ENCODE data around the gene PDE4DIP.
"Not testable (repeated sequence)": the region's sequence is repeated elsewhere in the genome, so short reads cannot be mapped to it uniquely, and the experiment has no call there.

The PDE4DIP gene

DNA sequence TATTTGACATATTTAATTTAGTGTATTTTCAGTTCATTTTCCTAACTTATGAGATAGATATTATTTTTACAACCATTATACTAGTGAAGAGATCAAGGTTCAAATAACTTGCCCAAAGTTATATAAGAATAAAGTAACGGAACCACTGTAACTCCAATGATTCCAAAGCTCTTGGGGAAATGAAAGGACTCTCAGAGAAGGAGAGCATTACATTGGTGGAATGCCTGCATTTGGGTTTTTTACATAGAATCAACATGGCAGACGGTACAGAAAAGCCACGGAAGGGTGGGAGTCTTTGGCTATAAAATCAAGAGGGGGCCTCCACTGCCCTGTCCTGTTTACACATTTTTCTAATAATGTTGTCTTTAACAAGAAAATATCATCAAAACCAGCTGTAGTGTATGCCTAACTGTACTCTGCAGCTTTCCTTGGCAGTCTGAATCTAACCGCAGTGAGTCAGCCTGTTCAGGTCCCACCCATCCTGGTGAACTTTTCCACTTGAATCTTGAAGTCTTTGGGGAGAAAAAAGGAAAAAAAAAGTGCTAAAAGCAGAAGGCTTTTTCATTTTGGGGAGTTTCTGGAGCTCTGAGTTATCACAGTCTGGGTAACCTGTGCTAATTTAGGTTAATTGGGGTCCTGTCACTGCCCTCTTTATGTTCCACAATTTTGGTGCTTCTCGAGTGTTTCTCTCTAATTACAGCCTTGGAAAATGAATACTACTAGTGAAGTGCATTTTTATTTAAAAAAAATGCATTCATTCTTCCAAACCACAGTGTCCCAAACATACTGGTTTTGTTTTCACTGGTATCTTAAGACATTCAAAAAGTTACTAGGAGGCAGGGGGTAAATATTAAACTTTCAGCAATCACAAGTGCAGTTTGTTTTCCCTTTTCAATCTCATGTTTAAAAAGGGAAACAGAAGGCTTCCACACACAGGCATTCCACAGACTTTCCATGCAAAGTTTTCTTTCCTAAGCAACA is 30.5 kb downstream of the PDE4DIP start:
- DNase-seq: not testable (repeated sequence)

DNA sequence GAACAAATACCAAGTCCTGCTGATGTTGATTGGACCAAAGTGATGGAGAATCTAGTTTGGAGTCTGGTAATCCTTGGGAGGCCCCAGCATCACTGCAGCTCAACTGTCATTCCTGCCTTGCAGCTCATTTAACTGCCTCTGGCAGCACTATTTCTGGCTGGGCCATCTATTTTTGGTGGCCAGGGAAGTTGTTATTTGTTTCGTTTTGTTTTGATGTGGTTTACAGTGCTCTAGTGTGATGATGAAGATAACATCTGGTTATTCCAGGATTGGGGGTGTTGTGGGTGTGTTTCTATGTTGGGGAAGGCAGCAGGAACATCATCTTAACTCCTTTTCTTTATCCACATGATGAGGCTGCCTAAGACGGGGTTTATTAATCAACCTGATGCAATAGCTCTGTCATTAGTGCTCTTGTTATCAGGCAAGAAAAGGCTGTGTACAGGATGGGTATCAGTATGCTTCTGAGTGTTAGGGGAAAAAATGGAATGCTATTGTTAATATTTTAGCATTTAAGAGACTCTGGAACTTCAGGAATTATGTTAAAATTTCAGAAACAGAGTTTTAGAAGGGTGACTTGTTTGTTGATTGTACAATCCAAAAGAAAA is 35.7 kb downstream of the PDE4DIP start:
- not testable (repeated sequence) for DNase-seq

DNA sequence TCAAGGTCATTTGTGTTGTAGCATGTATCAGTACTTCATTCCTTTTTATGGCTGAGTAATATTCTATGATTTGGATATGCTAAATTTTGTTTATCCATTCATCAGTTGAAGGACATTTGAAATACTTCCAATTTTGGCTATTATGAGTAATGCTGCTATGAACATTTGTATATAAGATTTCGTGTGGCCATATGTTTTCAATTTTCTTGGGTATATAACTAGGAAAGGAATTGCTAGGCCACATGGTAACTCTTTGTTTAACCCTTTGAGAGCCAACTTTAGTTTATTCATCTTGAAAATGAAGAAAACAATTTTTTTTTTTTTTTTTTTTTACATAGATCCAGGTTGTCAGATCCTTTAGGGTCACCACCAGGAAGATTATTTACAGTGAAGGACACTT is 37.0 kb downstream of the PDE4DIP start:
- DNase-seq: not testable (repeated sequence)

DNA sequence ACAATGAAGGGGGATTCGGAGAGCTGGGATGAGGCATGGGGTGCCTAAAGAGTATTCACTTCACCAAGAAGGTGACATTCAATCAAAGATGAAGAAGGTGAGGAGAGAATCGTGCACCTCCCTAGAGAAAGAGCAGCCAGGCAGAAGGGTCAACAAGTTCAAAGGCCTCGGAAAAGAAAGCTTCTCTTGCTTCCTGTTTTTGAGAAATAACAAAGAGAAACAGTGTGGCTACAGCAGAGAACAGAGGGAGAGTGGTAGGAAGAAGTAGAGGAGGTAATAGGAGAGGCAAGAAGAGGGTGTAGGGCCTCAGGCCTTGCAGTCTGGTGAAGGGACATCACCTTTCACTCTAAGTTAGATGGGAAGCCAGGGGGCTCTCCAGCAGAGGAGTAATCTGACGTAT is 41.0 kb downstream of the PDE4DIP start:
- not testable (repeated sequence) for DNase-seq

DNA sequence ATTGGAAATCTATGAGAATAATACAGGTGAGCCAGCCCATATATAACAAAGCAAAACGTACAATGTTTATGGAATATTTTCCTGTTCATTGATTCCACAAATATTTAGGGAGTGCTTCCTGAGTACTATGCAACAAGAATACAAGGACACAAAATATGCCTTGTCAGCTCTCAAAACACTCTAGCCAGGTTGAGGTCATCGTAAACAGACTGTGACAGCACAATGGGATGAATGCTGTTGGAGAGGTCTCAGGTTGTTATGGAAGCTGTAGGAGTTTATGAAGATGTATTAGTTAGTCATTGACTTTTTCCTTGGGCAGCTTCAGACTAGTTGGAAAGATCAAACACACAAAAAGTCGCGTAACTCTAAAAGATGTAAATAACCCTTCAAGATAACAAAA is 42.1 kb downstream of the PDE4DIP start:
- DNase-seq: not testable (repeated sequence)

DNA sequence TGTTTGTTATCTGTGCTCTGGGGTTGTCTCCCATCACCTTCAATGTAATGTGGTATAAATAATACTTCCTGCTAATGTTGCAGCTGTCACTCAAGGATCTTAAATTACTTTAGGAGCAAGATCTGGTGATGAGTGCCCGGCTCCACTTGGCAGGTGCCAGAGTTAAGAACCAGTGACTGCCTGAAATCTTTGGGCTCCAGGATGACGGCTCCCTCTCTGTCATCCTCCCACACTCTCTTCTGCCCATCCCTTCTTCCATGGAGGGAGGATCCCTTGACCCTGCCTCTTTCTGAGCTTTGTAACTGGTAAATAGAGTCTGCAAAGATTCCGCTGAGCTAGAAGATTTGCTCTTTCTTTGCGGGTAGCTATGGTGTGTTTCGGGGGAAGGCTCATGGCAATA is 44.4 kb downstream of the PDE4DIP start:
- not testable (repeated sequence) for DNase-seq

DNA sequence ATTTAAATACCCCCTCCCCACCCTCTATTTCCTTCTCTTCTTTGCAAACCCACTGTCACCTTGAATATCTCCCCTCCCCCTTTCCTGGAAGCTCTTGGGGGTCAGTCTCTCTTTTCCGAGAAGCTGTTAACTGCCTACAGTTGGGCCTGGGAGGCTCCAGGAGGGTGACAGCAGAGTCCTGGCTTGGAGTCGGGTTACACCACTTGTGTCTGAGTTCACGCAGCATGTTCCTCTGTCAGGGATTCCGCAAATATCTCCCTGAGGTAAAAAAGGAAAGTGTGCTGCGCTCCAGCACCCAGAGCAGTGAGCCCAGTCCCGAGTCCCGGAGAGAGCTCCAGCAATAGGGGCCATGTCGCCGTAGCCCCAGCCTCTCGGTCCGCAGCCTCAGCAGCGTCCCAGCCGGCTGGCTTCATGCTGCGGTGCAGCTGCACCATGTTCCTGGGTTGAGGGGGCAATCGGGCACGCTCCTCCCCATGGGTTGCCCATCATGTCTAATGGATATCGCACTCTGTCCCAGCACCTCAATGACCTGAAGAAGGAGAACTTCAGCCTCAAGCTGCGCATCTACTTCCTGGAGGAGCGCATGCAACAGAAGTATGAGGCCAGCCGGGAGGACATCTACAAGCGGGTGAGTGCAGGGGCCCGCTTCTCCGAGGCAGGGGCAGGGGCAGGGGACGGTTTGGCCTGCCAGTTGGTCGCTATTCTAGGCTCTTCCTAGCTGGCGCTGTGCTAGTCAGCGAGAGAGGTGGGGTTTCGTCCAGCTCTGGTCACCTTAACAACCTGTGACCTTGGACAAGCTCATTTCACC is 45.2 kb downstream of the PDE4DIP start:
- not testable (repeated sequence) for DNase-seq

DNA sequence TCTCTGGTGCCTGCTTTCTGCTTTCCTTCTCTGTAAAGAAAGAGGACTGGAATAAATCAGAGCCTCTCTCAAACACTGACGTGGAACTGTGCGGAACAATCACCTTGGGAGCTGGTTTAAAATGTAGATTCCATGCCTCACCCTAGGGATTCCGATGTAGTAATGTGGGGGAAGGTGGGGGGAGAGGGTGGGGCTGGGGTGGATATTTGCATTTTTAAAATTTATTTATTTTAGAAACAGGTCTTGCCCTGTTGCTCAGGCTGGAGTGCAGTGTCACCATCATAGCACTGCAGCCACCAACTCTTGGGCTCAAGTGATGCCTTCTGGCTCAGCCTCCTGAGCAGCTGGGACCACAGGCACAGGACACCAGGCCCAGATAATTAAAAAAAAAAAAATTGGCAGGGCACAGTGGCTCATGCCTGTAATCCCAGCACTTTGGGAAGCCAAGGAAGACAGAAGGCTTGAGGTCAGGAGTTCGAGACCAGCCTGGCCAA is 45.9 kb downstream of the PDE4DIP start:
- not testable (repeated sequence) for DNase-seq

DNA sequence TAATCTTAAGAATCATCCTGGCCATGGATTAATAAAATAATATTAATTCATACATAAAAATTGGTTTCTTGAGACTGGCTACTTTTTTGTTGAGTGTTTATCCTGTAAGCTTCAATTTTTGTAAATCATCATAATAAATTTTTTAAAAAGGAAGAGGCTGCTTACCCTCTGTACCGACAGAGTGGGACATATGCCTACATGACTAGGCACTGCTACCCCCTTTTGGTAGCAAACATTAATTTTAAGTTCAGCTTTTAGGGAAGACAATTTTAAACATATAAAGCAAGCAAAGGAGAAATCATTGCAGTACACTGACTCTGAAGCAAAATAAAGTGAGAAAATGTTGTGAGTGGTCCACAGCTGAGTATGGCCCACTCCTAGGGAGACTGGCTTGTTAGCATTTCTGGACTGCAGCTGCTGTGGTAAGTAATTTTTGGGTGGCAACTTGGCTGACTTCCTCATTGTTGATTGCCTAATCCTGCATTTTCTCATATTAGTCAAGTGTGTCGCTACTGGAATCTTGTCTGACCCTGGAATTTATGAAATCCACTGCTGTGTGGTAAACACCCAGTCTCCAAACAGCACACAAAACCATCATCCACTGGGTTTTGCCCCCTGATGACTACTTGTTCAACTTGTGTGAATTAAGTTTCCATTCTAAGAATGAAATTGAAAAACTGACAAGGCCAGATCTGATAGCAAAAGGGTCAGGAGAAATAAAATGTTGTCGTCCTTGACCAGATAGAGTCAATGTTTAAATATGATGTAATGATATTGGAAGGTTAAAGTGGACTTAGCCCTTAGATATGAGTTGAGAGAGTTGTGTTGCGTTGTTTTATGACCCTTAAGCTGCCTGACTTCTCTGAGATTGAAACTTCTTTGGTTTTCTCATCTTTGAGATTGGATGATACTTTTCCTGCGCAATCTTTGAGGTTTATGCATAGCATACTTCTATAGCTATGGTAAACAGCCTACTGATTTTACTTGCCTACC is 50.4 kb downstream of the PDE4DIP start:
- DNase-seq: not testable (repeated sequence)

DNA sequence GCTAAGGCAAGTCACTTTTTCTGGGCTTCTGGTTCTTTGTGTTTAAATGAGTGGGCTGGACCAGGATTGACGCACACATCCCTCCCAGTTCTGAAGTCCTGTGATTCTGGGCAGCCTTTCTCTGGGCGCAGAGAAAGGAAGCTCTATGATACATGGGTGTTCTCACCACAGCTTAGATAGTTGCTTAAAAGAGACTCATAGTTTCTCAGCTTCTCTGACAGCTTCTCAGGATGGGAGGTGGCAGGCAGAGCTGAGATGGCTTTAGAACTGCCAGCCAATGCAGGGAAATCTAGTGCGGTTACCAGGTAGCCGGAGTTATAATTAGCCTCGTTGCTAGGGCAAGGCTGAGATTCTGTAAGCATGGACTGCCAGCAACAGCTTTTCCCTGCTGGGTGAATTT is 55.8 kb downstream of the PDE4DIP start:
- DNase-seq: not testable (repeated sequence)

DNA sequence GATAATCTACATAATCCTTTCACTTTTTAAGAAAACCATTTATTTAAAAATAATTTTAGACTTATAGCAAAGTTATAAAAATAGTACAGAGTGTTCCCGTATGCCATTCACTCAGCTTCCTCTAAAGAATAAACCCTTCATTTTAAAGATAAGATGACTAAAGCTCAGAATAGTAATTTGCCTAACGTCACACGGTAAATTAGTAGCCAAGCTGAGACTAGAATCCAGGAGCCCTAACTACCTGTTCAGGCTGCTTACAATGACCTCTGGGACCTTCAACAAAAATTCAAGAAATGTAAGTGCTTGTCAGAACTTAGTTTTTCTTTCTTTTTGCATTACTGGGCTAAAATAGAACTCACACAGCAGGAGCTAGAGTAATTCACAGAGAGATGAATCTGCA is 56.5 kb downstream of the PDE4DIP start:
- DNase-seq: not testable (repeated sequence)

DNA sequence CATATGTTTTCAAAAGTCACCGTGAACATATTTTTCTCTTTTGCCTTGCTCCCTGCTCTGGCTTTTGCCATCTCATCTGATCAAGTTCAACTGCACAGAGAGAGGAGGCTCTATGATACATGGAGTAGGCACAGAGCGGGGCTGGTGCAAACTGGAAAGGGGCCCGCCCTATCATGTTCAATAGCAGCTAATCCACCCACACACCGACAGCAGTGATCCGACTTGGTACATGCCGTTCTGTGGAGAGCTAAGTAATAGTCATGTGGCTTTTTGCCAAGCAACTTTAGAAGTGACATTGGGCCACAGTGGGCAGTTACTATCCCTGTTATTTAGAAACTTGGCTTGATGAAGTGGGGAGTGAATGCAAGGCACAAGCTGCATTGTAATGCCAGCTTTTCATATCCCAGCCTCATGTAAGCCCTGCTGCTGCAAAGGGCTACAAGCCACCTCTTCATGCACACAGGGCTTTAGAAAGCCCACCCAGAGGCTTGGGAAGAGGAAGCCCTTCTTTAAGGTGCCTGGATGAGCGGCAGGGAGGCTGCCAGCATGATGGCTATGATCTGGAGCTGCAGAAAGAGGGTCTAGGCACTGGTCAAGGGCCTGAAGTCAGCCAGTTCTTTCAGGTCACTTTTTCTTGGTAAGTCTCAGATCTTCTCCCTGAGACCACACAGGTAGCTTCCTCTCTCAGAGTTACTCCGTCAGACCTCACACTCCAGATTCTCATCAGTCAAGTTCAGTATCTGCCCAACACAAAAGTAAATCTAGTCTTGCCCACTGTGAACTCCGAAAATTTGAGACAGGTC is 57.1 kb downstream of the PDE4DIP start:
- DNase-seq: not testable (repeated sequence)

DNA sequence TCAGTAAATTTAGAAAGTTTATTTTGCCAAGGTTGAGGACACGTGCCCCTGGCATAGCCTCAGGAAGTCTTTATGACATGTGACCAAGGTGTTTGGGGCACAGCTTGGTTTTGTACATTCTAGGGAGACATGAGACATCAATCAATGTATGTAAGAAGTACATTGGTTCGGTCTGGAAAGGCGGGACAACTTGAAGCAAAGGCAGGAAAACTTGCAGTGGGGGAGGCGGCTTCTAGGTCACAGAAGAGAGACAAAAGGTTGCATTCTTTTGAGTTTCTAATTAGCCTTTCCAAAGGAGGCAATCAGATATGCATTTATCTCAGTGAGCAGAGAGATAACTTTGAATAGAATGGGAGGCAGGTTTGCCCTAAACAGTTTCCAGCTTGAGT is 57.7 kb downstream of the PDE4DIP start:
- DNase-seq: not testable (repeated sequence)

DNA sequence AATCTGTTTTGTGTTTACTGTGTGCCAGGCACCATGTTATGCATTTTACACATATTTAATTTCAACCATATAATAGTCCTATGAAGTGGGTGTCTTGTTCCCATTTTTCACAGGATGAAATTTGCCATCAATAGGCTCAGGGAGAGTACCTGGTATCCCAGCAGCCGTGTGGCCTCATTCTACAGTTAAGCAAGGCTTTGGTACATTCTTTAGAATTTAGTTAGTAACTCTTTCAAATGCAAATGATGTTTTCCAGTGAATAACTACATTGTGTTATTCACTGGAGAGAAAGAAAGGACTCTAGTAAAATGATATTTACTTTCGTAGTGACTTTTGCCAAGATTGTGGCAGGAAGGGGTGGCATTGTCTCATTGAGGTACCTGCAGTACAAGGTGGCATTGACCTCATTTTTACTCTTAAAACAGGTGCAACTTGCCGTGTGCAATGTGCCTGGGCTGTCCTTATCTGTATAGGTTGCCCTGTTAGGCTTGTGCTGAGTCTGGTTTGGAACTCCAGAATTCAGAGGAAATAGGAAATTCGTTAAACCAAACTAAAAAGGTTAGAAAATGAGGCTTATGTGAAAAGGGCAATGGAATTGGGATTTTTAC is 65.1 kb downstream of the PDE4DIP start:
- DNase-seq: not testable (repeated sequence)

DNA sequence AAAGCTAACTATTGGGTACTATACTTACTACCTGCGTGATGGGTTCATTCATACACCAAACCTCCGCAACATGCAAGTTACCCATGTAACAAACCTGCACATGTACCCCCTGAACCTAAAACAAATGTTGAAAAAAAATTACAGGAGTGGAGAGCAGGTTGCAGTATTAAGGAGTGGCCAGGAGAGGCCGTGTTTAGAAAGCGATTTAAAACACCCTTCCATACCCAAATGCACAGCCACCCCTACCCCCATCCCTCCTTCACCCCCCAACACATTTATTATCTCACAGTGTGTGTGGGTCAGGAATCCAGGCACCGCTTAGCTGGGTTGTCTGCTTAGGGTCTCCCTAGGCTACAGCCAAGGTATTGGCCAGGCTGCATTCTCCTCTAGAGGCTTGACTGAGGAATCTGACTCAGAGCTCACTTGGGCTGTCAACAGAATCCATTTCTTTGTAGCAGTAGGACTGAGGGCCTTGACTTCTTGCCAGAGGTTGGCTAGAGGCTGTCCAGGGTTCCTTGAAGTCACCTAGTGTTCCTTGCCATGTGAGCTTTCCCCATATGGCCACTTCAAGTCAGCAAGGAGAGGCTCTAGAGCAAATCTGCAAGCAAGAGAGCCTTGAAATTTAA is 67.2 kb downstream of the PDE4DIP start:
- DNase-seq: not testable (repeated sequence)

DNA sequence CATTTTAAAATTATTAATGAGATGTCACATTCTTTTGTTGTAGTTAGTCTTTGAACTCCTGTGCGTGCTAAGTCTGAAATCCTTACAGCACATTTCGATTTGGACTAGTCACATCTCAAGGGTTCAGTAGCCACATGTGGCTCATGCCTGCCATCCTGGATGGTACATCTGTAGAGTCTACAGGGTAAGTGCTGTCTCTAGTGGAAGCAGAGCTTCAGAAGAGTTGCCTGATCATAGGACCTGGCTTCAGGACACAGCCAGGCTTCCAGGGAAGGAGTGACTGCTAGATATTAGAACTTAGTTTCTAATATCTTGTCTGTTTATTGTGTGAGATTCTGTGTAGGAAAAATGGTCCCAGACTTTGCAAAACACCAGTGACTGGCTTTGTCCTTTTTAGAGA is 72.0 kb downstream of the PDE4DIP start:
- not testable (repeated sequence) for DNase-seq

DNA sequence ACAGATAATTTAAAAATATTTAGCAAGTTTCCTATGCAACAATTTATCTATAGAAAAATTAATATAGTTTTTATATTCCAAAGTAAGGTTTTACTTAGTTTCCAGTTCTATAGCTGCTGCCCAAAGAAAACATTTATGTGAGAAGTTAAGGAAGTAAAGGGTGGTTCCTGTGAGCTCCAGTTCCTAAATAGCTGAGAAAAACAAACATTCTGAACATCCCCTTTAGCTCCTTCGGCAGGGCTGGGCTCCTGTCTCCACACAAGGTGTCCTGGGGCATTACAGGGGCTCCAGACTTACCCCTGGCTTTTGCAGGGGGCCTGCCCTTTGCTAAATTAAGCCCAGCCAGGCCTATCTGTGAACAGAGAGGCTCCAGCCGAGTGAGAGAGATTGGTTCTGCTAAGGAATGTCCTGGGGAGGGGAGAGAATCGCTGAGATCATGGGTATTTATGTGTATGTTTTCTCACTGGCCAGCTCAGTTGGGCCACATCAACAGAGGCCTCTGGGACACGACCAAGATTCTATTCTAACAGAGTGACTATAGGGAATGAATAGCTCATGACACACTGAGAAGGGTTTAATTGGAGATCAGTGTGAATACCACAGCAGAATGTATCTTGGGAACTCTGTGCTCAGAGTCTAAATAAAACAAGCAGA is 72.6 kb downstream of the PDE4DIP start:
- not testable (repeated sequence) for DNase-seq

DNA sequence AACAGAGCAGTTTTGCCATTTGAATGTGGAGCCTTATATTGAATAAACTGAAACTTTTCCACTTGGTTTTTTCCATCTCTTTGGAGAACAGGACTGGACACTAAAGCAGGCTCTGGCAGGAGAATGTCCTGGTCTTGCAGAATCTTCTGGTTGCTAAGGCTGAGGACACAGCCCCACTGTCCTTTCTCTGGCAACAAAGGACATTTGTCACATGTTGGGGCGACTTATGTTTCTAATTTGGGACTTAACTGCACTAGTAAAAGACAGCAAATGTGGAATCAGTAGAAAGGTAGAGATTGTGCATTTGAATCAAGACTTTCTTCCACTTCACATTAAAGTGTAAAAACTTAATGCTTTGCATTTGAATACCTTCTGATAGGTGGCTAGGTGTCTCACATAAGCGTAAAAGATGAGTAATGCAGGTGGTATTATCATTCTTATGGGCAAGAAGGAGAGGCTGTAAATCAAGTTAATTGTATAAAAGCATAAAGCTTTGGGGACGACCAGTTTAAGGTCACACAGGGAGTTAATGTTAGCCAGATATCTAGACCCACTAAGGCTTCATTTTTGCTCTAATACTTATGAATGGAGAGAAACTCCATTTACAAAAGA is 74.7 kb downstream of the PDE4DIP start:
- not testable (repeated sequence) for DNase-seq

DNA sequence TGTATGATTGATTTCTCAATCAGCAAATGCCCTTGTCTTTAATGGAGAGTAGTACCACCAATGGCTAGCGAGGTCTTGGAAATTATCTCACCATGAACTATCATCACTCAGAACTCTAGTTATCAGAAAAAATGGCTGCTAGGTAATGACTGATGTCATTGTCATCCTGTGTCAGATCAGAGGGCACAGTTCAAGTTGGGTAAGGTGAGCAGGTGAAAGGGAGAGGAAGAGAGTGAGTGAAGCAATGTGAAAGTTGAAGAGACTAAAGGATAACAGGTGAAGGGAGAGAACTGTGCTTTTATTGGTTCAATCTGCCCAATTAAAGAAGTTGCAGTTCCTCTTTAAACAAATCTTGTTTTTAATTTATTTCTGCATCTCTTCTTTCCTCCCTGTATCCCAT is 76.8 kb downstream of the PDE4DIP start:
- not testable (repeated sequence) for DNase-seq

Data from NCI-H2029 treated with DMSO at 0.1 percent for 48 hours (cell line).